Natural killer cell (primary cell): Measurements from ENCODE around the gene FAM3D. TPM values are rescaled to one million over a fixed set of nuclear protein-coding genes. Genes with fewer than 3 reads are reported as not detected.

ENCODE experiments used
- ATAC-seq, 3 donors: fragments of 150-1000 bp in 2 of 3; fragments of 200-7000 bp in 1 of 3; cut with Tn5 transposase; 1 replicate in 1 of 3; 2 replicates in 2 of 3; pipeline ENCODE4 v1.10.0; 2021; ENCODE audit warnings: mild to moderate bottlenecking in 2 of 3, moderate library complexity in 2 of 3
- DNase-seq, 2 donors: peaks; one replicate each; pipeline versions ENCODE4 v3.0.0 to v3.0.0-alpha.2; 2013 to 2021; ENCODE audit warnings: mixed read lengths in 1 of 2
- H3K27ac ChIP-seq: one replicate; pipeline ENCODE4 v1.5.1; 2013; ENCODE audit warnings: mild to moderate bottlenecking, low read length
- H3K27me3 ChIP-seq: one replicate; pipeline ENCODE4 v1.6.1; 2013; ENCODE audit warnings: low read length; ENCODE audit not compliant: control insufficient read depth, insufficient read depth
- H3K36me3 ChIP-seq: one replicate; pipeline ENCODE4 v1.6.1; 2013; ENCODE audit warnings: low read length; ENCODE audit not compliant: control insufficient read depth, insufficient read depth
- H3K4me1 ChIP-seq: one replicate; pipeline ENCODE4 v1.6.1; 2013; ENCODE audit warnings: low read length; ENCODE audit not compliant: control insufficient read depth, insufficient read depth
- H3K4me3 ChIP-seq: one replicate; pipeline ENCODE4 v1.5.1; 2013; ENCODE audit warnings: low read length
- H3K9me3 ChIP-seq: one replicate; pipeline ENCODE4 v1.6.1; 2013; ENCODE audit warnings: low read length; ENCODE audit not compliant: control insufficient read depth, insufficient read depth
- H3K27ac Mint-ChIP-seq, 2 donors: one replicate each; pipeline ENCODE4 v1.8.0; 2022; ENCODE audit warnings: mild to moderate bottlenecking in 2 of 2, mixed read lengths in 2 of 2, moderate library complexity in 1 of 2
- H3K27me3 Mint-ChIP-seq, 2 donors: one replicate each; pipeline ENCODE4 v1.8.0; 2022; ENCODE audit warnings: low read depth in 2 of 2, mixed read lengths in 2 of 2
- H3K36me3 Mint-ChIP-seq: one replicate; pipeline ENCODE4 v1.8.0; 2022; ENCODE audit warnings: mixed read lengths
- H3K4me1 Mint-ChIP-seq, 2 donors: one replicate each; pipeline ENCODE4 v1.8.0; 2022; ENCODE audit warnings: mixed read lengths in 2 of 2
- H3K4me3 Mint-ChIP-seq: one replicate; pipeline ENCODE4 v1.8.0; 2022; ENCODE audit warnings: mild to moderate bottlenecking, moderate library complexity, mixed read lengths
- H3K9me3 Mint-ChIP-seq, 2 donors: one replicate each; pipeline ENCODE4 v1.8.0; 2022; ENCODE audit warnings: mixed read lengths in 2 of 2
- WGBS: methylation state at CpG from one replicate; pipeline ENCODE4 v1.1.7; 2013; ENCODE audit warnings: missing lambda C conversion rate; ENCODE audit not compliant: insufficient coverage; 5-methylcytosine and 5-hydroxymethylcytosine counted together
- intact Hi-C: fragments of 100-400 bp; cut with micrococcal nuclease; formaldehyde crosslinking; loops from one replicate; pipeline ENCODE4 v1.14.2; 2022
- total RNA-seq, 4 donors: library from RNA; stranded (reverse); fragments of 120-200 nt in 1 of 4; gene quantifications; one replicate each; pipeline versions ENCODE4 v1.2.3 to v1.2.4, GENCODE V29; 2013 to 2022
- TF ChIP-seq, protein P1 (sequence below): fragments of 200-600 bp; IDR thresholded peaks from one replicate; pipeline ENCODE4 v1.8.0; 2022; ENCODE audit warnings: antibody characterized with exemption

Gene FAM3D
- total RNA-seq, 3 donors from 2014 or later (not counting 1 experiment from before 2014, with no cell fraction given): not detected

DNA sequence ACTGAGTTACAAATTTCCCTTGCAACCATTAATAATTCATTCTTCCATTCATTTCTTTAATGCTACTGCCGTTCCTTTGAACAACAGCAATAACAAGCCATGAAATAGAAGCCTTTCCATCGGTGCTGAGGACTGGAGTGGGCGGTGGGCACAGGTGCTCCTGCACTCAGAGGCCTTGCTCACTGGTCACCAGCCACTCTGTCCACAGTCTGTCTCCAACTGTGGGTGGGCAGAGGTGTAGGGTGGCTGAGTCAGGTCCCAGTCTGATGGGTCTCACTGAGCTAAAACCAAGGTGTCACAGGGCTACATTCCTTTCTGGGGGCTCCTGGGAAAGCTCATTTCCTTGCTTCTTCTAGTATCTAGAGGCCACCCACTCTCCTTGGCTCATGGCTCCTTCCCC, 6.3 kb upstream of the FAM3D start:
- WGBS: 98% methylated on average over 3 of the region's 3 CpGs
- intact Hi-C loops: no loop called here
- H3K9me3 Mint-ChIP-seq: peaks cover 0 to 2% of the 10 kb centered on the region in 2 donors
- TF ChIP-seq, protein P1, sequence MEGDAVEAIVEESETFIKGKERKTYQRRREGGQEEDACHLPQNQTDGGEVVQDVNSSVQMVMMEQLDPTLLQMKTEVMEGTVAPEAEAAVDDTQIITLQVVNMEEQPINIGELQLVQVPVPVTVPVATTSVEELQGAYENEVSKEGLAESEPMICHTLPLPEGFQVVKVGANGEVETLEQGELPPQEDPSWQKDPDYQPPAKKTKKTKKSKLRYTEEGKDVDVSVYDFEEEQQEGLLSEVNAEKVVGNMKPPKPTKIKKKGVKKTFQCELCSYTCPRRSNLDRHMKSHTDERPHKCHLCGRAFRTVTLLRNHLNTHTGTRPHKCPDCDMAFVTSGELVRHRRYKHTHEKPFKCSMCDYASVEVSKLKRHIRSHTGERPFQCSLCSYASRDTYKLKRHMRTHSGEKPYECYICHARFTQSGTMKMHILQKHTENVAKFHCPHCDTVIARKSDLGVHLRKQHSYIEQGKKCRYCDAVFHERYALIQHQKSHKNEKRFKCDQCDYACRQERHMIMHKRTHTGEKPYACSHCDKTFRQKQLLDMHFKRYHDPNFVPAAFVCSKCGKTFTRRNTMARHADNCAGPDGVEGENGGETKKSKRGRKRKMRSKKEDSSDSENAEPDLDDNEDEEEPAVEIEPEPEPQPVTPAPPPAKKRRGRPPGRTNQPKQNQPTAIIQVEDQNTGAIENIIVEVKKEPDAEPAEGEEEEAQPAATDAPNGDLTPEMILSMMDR: no peak
- H3K27ac ChIP-seq: no peak overlapping the region
- DNase-seq: no peak
- H3K4me3 Mint-ChIP-seq: no peak overlapping the region
- H3K4me1 Mint-ChIP-seq: no peaks in the 10 kb centered on the region
- no peak for ATAC-seq
- no peaks in the 10 kb centered on the region for H3K27me3 ChIP-seq
- H3K4me1 ChIP-seq: no peaks in the 10 kb centered on the region
- H3K36me3 Mint-ChIP-seq: no peaks in the 10 kb centered on the region
- H3K27ac Mint-ChIP-seq: no peak overlapping the region
- peaks cover 5 to 14% of the 10 kb centered on the region in 2 donors for H3K27me3 Mint-ChIP-seq
- no peak overlapping the region for H3K4me3 ChIP-seq
- no peaks in the 10 kb centered on the region for H3K9me3 ChIP-seq
- H3K36me3 ChIP-seq: no peaks in the 10 kb centered on the region

DNA sequence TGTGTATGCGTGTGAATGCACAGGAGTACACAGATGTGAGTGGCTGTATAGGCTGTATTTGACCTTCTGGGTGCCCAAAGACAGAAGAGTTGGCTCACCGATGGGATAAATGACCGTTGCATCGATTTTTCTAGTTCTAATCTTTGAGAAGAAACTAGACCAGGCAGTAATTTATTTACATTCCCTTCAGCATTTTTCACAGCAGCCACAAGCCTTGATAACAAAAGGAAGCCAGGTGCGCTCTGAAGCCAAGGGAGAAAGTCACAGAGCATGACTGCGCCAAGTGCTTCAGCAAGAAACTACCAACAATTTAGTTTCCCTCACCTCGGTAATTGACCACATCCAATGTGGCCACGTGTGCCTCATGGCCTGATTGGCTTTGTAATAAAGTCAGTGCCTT, 5.9 kb upstream of the FAM3D start:
- Histone ChIP-seq H3K27ac (no peak overlapping the region), H3K9me3 (no peaks in the 10 kb centered on the region), H3K4me3 (no peak overlapping the region), H3K36me3 (no peaks in the 10 kb centered on the region), H3K4me1 (no peaks in the 10 kb centered on the region), H3K27me3 (no peaks in the 10 kb centered on the region)
- DNase-seq (no peak), ATAC-seq (no peak)
- intact Hi-C loops: no loop called here
- H3K4me3 Mint-ChIP-seq: no peak overlapping the region
- H3K9me3 Mint-ChIP-seq: peaks cover 0 to 2% of the 10 kb centered on the region in 2 donors
- 88% methylated on average over 8 of the region's 8 CpGs for WGBS
- TF ChIP-seq, protein P1: no peak
- H3K36me3 Mint-ChIP-seq: no peaks in the 10 kb centered on the region
- H3K27me3 Mint-ChIP-seq: peaks cover 5 to 13% of the 10 kb centered on the region in 2 donors
- no peaks in the 10 kb centered on the region for H3K4me1 Mint-ChIP-seq
- no peak overlapping the region for H3K27ac Mint-ChIP-seq

DNA sequence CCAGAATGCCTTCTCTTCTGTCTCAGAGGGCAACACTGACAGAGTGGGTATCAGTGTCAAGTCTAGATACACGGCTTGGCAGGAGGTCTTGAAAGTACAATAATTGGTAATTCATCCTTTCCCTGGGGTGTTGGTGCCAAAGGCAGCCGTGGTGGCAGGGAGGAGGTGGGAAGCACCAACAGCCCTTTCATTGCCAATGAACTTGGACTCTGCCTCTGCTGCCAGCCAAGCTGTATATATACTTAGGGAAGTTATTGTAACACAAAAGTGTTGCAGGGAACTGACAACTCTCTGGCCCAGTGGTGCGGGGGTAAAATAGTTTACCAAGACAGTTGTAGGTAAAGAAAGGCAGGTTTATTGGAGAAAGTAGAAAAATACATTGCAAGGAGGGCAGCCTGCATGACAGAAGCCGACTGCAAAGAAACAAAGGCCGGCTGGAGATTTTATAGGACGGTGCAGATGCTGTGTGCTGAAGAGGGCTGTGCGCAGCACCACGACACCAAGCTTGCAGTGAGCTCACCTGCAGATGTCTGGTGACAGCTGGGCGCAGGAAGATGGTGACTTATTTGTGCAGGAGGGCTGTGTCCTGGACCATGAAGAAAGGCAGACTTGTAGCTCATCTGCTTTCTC, 4.0 kb upstream of the FAM3D start:
- no peaks in the 10 kb centered on the region for H3K9me3 ChIP-seq
- no peaks in the 10 kb centered on the region for H3K36me3 ChIP-seq
- TF ChIP-seq, protein P1: no peak
- H3K4me1 ChIP-seq: no peaks in the 10 kb centered on the region
- no peak overlapping the region for H3K27ac ChIP-seq
- H3K9me3 Mint-ChIP-seq: peaks cover 0 to 2% of the 10 kb centered on the region in 2 donors
- intact Hi-C loops: no loop called here
- WGBS: 82% methylated on average over 9 of the region's 9 CpGs
- H3K27me3 ChIP-seq: no peaks in the 10 kb centered on the region
- H3K27me3 Mint-ChIP-seq: peaks cover 3 to 4% of the 10 kb centered on the region in 2 donors
- no peak overlapping the region for H3K27ac Mint-ChIP-seq
- no peak overlapping the region for H3K4me3 Mint-ChIP-seq
- no peaks in the 10 kb centered on the region for H3K4me1 Mint-ChIP-seq
- no peak for DNase-seq
- no peaks in the 10 kb centered on the region for H3K36me3 Mint-ChIP-seq
- ATAC-seq: no peak
- no peak overlapping the region for H3K4me3 ChIP-seq

DNA sequence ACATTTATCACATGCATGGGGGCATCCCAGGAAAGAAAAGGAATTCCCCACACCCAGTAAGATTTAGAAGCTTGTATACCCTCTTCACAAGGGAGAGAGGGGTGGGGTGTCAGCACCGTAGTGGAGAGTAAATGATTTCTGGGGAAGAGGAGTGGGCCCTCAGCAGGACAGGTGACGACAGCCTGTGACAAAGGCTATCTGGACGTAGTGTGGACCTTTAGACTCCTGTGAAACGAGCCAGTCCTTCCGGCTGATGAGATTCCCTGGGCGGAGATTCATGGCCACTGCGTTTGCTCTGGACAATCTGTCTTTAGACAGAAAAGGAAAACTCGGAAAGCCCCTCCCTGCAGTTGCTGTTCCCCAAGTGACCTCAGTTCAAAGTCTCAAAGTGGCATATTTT, 1.7 kb upstream of the FAM3D start:
- H3K36me3 ChIP-seq: no peaks in the 10 kb centered on the region
- H3K4me3 Mint-ChIP-seq: no peak overlapping the region
- no peaks in the 10 kb centered on the region for H3K36me3 Mint-ChIP-seq
- no peaks in the 10 kb centered on the region for H3K9me3 ChIP-seq
- intact Hi-C loops: no loop called here
- no peaks in the 10 kb centered on the region for H3K4me1 ChIP-seq
- no peak overlapping the region for H3K4me3 ChIP-seq
- peaks cover 3 to 8% of the 10 kb centered on the region in 2 donors for H3K27me3 Mint-ChIP-seq
- H3K4me1 Mint-ChIP-seq: no peaks in the 10 kb centered on the region
- 93% methylated on average over 8 of the region's 8 CpGs for WGBS
- H3K27ac Mint-ChIP-seq: no peak overlapping the region
- TF ChIP-seq, protein P1: no peak
- H3K27ac ChIP-seq: no peak overlapping the region
- no peak for DNase-seq
- ATAC-seq: no peak
- no peaks in the 10 kb centered on the region for H3K9me3 Mint-ChIP-seq
- no peaks in the 10 kb centered on the region for H3K27me3 ChIP-seq
